Epithelial cell of esophagus (primary cell): Measurements from ENCODE around the gene B3GNT9.
A peak's percentile ranks its signal among the peaks of the same experiment; 100 is the strongest.

Experiments used
- DNase-seq: peaks from one replicate; pipeline ENCODE4 v3.0.0; 2010; ENCODE audit warnings: low read depth
- H3K4me3 ChIP-seq: 2 replicates; pipeline ENCODE4 v1.5.1; 2011; ENCODE audit warnings: mild to moderate bottlenecking, low read length, control low read depth
- TF ChIP-seq, protein P1 (sequence below): IDR thresholded peaks from 2 replicates; pipeline ENCODE4 v1.5.1; 2011; ENCODE audit warnings: low read depth, mild to moderate bottlenecking, low read length, control low read depth, inconsistent platforms; ENCODE audit not compliant: insufficient read depth; ENCODE audit errors: missing control alignments

B3GNT9 gene

DNA sequence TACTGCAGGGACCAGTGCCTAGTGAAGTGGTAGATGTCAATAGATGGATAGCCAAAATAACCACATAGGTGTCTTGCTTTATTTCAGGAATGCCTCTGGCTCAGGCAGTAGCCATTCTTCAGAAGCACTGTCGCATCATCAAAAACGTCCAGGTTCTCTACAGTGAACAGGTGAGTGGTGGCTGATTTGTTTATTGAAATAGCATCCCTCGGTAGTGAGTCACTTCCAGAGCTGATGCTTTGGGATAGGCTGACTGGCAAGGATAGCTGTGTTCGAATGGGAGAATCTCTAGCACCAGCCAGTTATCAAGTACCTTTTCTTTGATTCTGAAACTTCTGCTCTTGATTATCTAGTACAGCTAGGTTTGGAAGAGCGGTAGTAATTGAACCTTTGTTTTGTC, 30.8 kb downstream of the B3GNT9 start:
- no peak overlapping the region for H3K4me3 ChIP-seq
- TF ChIP-seq, protein P1, sequence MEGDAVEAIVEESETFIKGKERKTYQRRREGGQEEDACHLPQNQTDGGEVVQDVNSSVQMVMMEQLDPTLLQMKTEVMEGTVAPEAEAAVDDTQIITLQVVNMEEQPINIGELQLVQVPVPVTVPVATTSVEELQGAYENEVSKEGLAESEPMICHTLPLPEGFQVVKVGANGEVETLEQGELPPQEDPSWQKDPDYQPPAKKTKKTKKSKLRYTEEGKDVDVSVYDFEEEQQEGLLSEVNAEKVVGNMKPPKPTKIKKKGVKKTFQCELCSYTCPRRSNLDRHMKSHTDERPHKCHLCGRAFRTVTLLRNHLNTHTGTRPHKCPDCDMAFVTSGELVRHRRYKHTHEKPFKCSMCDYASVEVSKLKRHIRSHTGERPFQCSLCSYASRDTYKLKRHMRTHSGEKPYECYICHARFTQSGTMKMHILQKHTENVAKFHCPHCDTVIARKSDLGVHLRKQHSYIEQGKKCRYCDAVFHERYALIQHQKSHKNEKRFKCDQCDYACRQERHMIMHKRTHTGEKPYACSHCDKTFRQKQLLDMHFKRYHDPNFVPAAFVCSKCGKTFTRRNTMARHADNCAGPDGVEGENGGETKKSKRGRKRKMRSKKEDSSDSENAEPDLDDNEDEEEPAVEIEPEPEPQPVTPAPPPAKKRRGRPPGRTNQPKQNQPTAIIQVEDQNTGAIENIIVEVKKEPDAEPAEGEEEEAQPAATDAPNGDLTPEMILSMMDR, result no peak
- DNase-seq, result peak; percentile 43

DNA sequence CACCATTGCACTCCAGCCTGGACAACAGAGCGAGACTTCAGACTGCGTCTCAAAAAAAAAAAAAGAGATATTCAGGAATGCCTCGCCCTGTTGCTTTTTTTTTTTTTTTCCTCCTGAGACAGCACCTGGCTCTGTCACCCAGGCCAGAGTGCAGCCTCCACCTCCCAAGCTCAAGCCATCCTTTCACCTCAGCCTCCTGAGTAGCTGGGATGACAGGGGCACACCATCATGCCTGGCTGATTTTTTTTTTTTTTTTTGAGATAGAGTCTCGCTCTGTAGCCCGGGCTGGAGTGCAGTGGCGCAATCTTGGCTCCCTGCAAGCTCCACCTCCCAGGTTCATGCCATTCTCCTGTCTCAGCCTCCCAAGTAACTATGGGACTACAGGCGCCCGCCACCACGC, 33.1 kb downstream of the B3GNT9 start:
- DNase-seq, result no peak
- no peak overlapping the region for H3K4me3 ChIP-seq
- TF ChIP-seq, protein P1, result no peak

DNA sequence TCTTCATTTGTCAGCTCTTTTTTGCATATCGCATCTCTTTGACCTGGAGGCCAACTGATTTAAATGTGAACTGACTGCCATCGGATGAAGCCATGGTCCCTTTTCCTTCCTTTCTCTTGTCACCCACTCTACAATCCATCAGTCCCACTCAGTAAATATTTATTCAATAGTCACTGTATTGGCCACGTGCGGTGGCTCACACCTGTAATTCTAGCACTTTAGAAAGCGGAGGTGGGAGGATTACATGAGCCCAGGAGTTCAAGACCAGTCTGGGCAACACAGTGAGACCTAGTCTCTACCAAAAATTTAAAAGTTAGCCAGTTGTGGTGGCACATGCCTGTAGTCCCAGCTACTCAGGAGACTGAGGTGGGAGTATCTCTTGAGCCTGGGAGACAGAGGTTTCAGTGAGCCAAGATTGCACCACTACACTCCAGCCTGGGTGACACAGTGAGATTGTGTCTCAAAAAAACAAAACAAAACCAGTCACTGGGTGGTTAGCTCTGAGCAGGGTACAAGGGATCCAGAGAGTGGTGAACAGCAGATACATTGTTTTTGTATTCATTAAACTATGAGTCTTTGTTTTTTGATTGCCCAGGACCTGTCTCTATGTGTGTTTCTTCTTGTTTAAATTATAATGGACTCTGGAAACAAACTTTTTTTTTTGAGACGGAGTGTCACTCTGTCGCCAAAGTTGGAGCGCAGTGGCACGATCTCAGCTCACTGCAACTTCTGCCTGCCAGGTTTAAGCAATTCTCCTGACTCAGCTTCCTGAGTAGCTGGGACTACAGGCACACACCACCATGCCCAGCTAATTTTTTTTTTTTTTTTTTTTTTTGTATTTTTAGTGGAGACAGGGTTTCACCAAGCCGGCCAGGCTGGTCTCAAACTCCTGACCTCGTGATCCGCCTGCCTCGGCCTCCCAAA, 34.1 kb downstream of the B3GNT9 start:
- TF ChIP-seq, protein P1, result no peak
- no peak overlapping the region for H3K4me3 ChIP-seq
- peak; percentile 25 for DNase-seq

DNA sequence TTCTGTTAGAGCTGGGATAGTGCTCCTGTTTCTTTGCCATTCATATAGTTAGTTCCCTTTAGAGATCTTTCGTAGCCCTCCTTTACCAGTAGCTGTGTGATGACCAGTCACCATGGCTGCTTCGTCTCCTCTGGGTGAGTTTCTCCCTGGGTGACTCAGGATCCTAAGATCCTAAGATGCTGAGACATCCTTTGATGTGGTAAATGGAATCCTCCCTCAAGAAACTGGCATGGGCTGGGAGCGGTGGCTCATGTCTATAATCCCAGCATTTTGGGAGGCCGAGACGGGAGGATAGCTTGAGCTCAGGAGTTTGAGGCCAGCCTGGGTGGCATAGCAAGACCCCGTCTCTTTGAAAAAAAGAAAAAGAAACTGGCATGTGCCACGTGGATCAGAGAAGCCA, 35.2 kb downstream of the B3GNT9 start:
- H3K4me3 ChIP-seq, result no peak overlapping the region
- peak; percentile 93 for DNase-seq
- TF ChIP-seq, protein P1, result no peak

DNA sequence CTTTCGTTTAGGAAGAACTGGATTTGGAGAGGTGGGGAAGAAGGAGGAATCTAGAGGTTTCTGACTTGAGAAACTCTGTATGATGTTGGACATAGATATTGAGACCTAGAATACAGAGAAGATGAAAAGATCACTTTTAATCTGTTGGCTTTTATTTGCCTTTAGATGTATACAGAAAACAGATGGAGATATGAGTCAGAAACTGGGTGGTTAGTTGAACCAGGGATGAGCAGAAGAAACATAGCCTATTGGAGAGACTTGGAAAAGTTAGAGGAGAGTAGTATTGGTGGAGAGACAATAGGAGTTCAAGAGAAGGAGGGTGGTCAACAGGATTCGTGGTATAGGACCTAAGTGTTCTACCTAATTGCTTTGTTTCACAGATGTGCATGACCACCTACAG, 36.0 kb downstream of the B3GNT9 start:
- H3K4me3 ChIP-seq, result no peak overlapping the region
- DNase-seq, result no peak
- TF ChIP-seq, protein P1, result no peak

DNA sequence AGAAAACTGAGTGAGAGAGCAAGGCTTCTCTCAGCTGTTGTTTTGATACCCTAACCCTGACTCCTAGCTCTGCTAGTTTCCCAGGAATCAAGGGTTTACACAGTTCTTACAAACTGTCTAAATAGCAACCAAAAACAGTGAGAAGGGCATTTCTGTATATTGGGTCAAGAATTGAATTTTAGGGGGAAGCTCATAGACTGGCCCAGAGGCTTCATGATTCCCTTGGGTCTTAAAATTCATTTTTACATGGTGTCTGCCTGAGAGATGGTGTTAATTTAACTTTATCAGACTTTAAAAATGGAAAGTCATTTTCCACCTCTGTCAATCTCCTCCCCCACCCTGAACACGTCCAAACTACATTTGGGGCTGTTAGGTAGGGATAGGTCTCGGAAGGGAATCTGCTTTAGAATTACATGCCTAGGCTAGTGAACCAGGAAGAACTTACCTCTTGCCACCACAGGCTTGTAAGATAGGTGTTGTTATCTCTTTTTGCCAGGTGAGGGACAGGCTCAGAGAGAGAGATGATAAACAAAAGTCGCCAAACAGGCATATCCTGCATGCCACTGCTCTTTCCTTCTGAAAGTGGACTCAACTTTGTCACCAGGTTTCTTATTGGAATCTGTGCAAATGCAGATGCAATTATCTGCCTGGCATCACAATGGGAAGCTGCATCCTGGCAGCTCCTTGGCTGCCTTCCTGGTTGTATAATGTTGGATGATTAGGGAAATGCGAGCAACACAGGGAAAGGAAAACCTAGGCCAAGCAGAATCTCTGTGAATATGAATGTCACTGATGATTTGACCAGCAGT, 38.0 kb downstream of the B3GNT9 start:
- peak; percentile 59 for DNase-seq
- no peak overlapping the region for H3K4me3 ChIP-seq
- TF ChIP-seq, protein P1, result peak; percentile 29
